ENCODE results near the gene CEP164. TPM values are rescaled to one million over a fixed set of nuclear protein-coding genes. Genes with fewer than 3 reads are reported as not detected.

The CEP164 gene
- total RNA-seq = 10 to 100 TPM; 41.4 to 45.6 TPM

DNA sequence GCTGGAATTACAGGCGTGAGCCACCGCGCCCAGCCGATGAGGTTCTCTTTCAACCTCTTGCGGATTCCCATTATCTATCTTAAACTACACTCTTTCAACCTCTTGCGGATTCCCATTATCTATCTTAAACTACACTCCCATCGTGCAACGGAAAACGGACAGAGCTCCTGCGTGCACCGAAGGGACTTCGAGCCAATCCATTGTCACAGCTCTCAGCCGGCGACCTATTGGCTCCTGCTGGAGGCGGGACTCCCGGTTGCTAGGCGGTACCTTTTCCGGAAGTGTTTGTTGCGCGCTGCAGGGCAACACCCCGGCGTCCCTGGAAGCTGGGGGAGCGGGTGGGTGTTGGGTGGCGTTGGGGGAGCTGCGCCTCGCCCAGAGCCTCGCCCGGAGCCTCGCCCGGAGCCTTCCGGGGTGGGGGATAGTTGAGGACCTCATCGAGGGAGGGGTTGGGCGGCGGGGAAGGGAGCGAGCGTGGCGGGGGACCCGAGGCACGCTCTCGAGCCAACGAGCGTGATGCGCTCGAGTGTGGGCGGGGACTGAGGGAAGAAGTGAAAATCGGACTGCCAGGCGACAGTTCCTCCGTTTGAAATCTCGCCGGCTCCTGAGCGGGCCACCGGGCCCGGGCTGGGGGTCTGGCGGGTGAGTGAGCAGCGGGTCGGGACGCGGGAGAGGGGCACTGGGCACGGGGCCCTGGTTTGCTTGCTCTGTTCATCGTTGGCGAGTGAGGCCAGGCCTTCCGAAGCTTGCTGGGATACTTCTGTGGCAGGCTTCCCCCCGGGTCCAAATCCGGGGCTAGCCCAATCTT lies at the start of gene CEP164:
CEP164 (plus strand) TSS at position 288 of the 808 bp plus-strand sequence. CDS start 10,733 bp downstream, outside the sequence.
- Mint-ChIP-seq H3K27ac (no peak within 1 kb of the TSS), H3K27me3 (peaks cover 4% of the 10 kb centered on the region), H3K4me1 (peaks cover 13% of the 10 kb centered on the region), H3K4me3 (peak within 1 kb of the TSS; percentile 58), H3K36me3 (ENCODE audit: low read depth) (peaks cover 3% of the 10 kb centered on the region), H3K9me3 (no peaks in the 10 kb centered on the region)
- peak; percentile 96 for DNase-seq
- CTCF ChIA-PET = interaction anchor here (0.5 to 3.6 kb wide), 7 partner anchors 11 to 887 kb away, joined by 3 to 22 read pairs (median 3); partner anchors contain the start of genes APOA5 and PCSK7
- POLR2A ChIA-PET = interaction anchor here (0.7 to 5.0 kb wide), 24 partner anchors 8 to 660 kb away, joined by 3 to 55 read pairs (median 4); partner anchors contain the start of genes BACE1, PAFAH1B2, PCSK7 and RNF214

DNA sequence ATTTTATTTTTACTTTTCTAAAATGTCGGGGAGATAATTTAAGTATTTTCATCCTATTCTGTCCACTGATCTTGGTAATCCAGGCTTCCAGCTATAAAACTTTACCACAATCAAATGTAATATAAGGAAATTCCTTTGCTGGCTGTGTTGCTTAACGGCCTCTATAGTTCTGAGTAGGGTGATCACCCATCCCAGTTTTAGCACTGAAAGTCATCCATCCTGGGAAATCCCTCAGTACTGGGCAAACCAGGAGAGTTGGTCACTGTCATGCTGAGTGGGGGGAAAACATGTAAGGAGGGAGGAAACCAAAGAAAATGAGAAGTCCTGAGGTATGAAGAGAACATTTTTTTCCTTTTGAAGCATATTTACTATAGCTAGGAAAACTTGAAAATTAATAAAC lies 49.3 kb upstream of the CEP164 start:
- Mint-ChIP-seq H3K27me3 (no peaks in the 10 kb centered on the region), H3K27ac (peak overlapping the region; percentile 11), H3K4me1 (peaks cover 50% of the 10 kb centered on the region), H3K36me3 (ENCODE audit: low read depth) (peaks cover 41% of the 10 kb centered on the region), H3K4me3 (no peak overlapping the region), H3K9me3 (peaks cover 5% of the 10 kb centered on the region)
- CTCF ChIA-PET = interaction anchor here (0.7 to 1.8 kb wide), 2 partner anchors 47 to 54 kb away, joined by 3 to 5 read pairs; no protein-coding TSS in a partner anchor
- DNase-seq = no peak
- POLR2A ChIA-PET = interaction anchor here (4.7 kb wide), 1 partner anchor 48 kb away, joined by 29 read pairs; the partner anchor contains the start of gene PCSK7

- DNase-seq = no peak
- H3K27ac Mint-ChIP-seq = peak overlapping the region; percentile 94
- H3K27me3 Mint-ChIP-seq = no peaks in the 10 kb centered on the region
- ChIA-PET POLR2A (interaction anchor here (0.7 to 4.7 kb wide), 5 partner anchors 22 to 49 kb away, joined by 3 to 29 read pairs (median 4); partner anchors contain the start of gene PCSK7), CTCF (interaction anchor here (1.8 to 1.9 kb wide), 2 partner anchors 49 to 53 kb away, joined by 5 to 7 read pairs; no protein-coding TSS in a partner anchor)
- no peaks in the 10 kb centered on the region for H3K9me3 Mint-ChIP-seq
- peaks cover 40% of the 10 kb centered on the region for H3K36me3 Mint-ChIP-seq (ENCODE audit: low read depth)
- H3K4me1 Mint-ChIP-seq = peaks cover 45% of the 10 kb centered on the region
- peak overlapping the region; percentile 57 for H3K4me3 Mint-ChIP-seq
Measured at GRCh38 chr11:117279711-117280376, 47.8 kb upstream of the CEP164 start.

DNA sequence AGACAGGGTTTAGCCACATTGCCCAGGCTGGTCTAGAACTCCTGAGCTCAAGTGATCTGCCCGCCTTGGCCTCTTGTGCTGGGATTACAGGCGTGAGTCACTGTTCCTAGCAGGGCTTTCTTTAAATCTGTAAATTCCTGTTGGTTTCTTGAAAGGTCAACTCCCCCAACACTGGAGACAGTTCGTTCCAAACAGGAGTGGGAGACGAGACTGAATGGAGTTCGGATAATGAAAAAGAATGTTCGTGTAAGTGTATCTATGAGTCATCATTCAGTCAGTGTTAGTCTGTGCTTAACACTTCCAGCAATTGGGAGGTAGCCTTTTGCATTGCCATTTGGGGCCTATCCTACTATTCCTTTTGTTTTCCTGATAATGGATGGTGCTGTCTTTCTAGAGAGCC lies 46.5 kb upstream of the CEP164 start:
- H3K36me3 Mint-ChIP-seq (ENCODE audit: low read depth) = peaks cover 32% of the 10 kb centered on the region
- peaks cover 33% of the 10 kb centered on the region for H3K4me1 Mint-ChIP-seq
- ChIA-PET CTCF (interaction anchor here (1.0 to 1.9 kb wide), 2 partner anchors 54 to 65 kb away, joined by 3 to 7 read pairs; no protein-coding TSS in a partner anchor), POLR2A (interaction anchor here (0.9 to 4.7 kb wide), 2 partner anchors 46 to 50 kb away, joined by 3 to 29 read pairs; partner anchors contain the start of genes CEP164 and PCSK7)
- no peak overlapping the region for H3K4me3 Mint-ChIP-seq
- H3K9me3 Mint-ChIP-seq = no peaks in the 10 kb centered on the region
- H3K27ac Mint-ChIP-seq = no peak overlapping the region
- no peaks in the 10 kb centered on the region for H3K27me3 Mint-ChIP-seq
- no peak for DNase-seq

DNA sequence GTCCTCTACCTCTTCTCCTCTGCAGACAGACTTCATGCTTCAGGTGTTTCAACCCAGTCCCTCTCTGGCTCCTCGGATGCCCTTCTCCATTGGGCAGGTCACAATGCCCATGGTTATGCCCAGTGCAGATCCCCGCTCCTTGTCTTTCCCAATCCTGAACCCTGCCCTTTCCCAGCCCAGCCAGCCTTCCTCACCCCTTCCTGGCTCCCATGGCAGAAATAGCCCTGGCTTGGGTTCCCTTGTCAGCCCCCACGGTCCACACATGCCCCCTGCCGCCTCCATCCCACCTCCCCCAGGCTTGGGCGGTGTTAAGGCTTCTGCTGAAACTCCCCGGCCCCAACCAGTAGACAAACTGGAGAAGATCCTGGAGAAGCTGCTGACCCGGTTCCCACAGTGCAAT lies 45.8 kb upstream of the CEP164 start:
- no peaks in the 10 kb centered on the region for H3K27me3 Mint-ChIP-seq
- CTCF ChIA-PET = no interaction called here
- DNase-seq = no peak
- H3K4me1 Mint-ChIP-seq = peaks cover 33% of the 10 kb centered on the region
- no peak overlapping the region for H3K27ac Mint-ChIP-seq
- H3K9me3 Mint-ChIP-seq = no peaks in the 10 kb centered on the region
- POLR2A ChIA-PET = no interaction called here
- H3K4me3 Mint-ChIP-seq = no peak overlapping the region
- H3K36me3 Mint-ChIP-seq (ENCODE audit: low read depth) = peaks cover 37% of the 10 kb centered on the region

GRCh38 chr11:117282956-117283355 lies 44.7 kb upstream of the CEP164 start:
- Mint-ChIP-seq H3K27me3 (no peaks in the 10 kb centered on the region), H3K4me1 (peaks cover 33% of the 10 kb centered on the region), H3K36me3 (ENCODE audit: low read depth) (peaks cover 40% of the 10 kb centered on the region), H3K27ac (no peak overlapping the region), H3K4me3 (no peak overlapping the region), H3K9me3 (no peaks in the 10 kb centered on the region)
- CTCF ChIA-PET = no interaction called here
- POLR2A ChIA-PET = no interaction called here
- DNase-seq = no peak

DNA sequence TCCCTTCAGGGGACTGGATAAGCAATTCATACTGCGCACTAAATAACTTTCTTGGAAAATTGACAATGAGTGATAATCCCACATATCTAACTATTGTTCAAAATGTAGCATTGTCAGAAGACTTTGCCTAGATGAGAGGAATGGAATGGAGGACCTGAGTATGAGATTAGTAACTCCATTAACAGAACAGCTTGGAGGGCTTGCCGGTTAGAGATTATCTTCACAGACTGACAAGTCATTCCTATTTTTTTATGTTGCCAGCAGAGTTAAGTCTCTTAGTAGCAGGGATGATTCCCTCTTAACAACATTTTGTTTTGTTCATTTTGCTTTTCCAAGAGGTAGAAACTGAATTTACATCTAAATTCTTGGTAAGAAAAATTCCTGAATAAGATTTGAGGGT lies 43.6 kb upstream of the CEP164 start:
- Mint-ChIP-seq H3K4me3 (no peak overlapping the region), H3K9me3 (no peaks in the 10 kb centered on the region), H3K36me3 (ENCODE audit: low read depth) (peaks cover 43% of the 10 kb centered on the region), H3K4me1 (peaks cover 29% of the 10 kb centered on the region), H3K27ac (no peak overlapping the region), H3K27me3 (no peaks in the 10 kb centered on the region)
- POLR2A ChIA-PET = no interaction called here
- DNase-seq = no peak
- CTCF ChIA-PET = no interaction called here

DNA sequence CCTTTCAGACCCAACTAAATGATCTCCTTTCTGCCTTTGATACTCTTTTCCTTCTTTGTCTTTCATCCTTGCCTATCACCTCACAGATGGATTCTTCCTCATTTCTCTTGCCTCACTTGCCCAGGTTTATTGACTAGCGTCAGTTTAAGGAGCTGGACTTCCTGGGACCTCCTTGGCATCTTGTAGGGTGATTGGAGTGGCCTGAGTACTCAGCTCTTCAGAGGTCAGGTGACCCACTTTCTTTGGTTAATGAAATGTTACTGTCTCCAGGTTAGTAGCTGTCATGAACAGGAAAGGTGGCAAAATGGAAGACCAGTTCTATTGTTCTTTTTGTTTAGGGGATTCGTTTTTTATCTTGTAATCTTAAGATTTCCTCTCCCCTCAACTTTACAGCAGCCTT lies 41.1 kb upstream of the CEP164 start:
- POLR2A ChIA-PET = no interaction called here
- DNase-seq = no peak
- Mint-ChIP-seq H3K27ac (no peak overlapping the region), H3K9me3 (no peaks in the 10 kb centered on the region), H3K4me1 (peaks cover 6% of the 10 kb centered on the region), H3K36me3 (ENCODE audit: low read depth) (peaks cover 42% of the 10 kb centered on the region), H3K4me3 (no peak overlapping the region), H3K27me3 (no peaks in the 10 kb centered on the region)
- CTCF ChIA-PET = no interaction called here

DNA sequence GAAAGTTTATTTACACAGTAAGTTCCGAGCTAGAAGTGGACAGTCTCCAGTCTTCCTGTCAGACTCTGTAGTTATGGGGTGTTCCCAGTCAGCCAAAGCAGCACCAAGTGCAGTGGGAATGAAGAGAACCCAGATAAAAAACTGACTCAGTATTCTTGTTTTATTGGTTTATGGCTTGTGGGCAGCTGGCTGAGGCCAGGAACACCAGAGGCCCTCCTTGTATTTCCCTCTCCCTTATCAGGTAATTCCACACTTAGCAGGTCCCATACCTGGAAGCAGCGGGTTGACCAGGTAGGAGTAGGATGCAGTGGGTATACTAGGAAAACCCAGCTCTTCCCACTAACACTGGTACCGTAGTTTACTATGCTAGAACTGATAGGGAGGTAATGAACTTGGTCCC lies 40.0 kb upstream of the CEP164 start:
- H3K27me3 Mint-ChIP-seq = no peaks in the 10 kb centered on the region
- no peak overlapping the region for H3K27ac Mint-ChIP-seq
- H3K4me1 Mint-ChIP-seq = peaks cover 4% of the 10 kb centered on the region
- H3K9me3 Mint-ChIP-seq = no peaks in the 10 kb centered on the region
- POLR2A ChIA-PET = no interaction called here
- peaks cover 32% of the 10 kb centered on the region for H3K36me3 Mint-ChIP-seq (ENCODE audit: low read depth)
- DNase-seq = no peak
- CTCF ChIA-PET = interaction anchor here (1.2 kb wide), 1 partner anchor 40 kb away, joined by 3 read pairs; the partner anchor contains the start of gene CEP164
- H3K4me3 Mint-ChIP-seq = no peak overlapping the region

DNA sequence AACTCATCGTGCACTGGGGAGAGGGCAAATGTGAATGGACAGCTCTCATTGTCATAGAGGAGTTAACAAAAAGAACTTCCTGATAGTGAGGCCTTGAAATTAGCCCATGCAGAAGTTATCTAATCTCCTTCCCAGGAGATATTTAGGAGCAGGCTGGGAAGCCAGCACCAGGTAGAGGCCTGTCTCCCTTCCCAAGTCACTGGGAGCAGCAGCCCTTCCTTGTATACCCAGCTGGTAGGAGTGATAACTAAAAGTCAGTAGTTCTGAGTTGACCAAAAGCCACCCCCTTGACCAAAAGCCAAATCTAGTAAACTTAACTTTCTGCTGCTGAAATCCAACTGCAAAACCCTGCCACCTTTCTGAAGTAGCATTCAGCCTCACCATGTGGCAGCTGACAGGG lies 37.9 kb upstream of the CEP164 start:
- Mint-ChIP-seq H3K9me3 (no peaks in the 10 kb centered on the region), H3K4me1 (peaks cover 4% of the 10 kb centered on the region), H3K4me3 (no peak overlapping the region), H3K36me3 (ENCODE audit: low read depth) (peaks cover 19% of the 10 kb centered on the region), H3K27me3 (no peaks in the 10 kb centered on the region), H3K27ac (no peak overlapping the region)
- DNase-seq = no peak
- ChIA-PET CTCF (no interaction called here), POLR2A (no interaction called here)

- no peak for DNase-seq
- Mint-ChIP-seq H3K9me3 (no peaks in the 10 kb centered on the region), H3K36me3 (ENCODE audit: low read depth) (peaks cover 16% of the 10 kb centered on the region), H3K27me3 (no peaks in the 10 kb centered on the region), H3K4me1 (peaks cover 4% of the 10 kb centered on the region), H3K4me3 (no peak within 1 kb of the TSS), H3K27ac (no peak within 1 kb of the TSS)
- ChIA-PET POLR2A (no interaction called here), CTCF (interaction anchor here (0.7 kb wide), 1 partner anchor 1346 kb away, joined by 3 read pairs; no protein-coding TSS in a partner anchor)
Measured at GRCh38 chr11:117290809-117291396, 36.8 kb upstream of the CEP164 start, which contains the start of gene BACE1-AS. BACE1-AS (plus strand) TSS chr11:117291346.

GRCh38 chr11:117292616-117293015 lies 35.0 kb upstream of the CEP164 start:
- H3K36me3 Mint-ChIP-seq (ENCODE audit: low read depth) = peaks cover 9% of the 10 kb centered on the region
- no peak overlapping the region for H3K4me3 Mint-ChIP-seq

More at GRCh38 chr11:117292616-117293015, 35.0 kb upstream of the CEP164 start:
- DNase-seq = no peak
- ChIA-PET CTCF (interaction anchor here (0.7 kb wide), 1 partner anchor 66 kb away, joined by 3 read pairs; no protein-coding TSS in a partner anchor), POLR2A (no interaction called here)
- H3K9me3 Mint-ChIP-seq = no peaks in the 10 kb centered on the region
- peaks cover 4% of the 10 kb centered on the region for H3K4me1 Mint-ChIP-seq
- H3K27me3 Mint-ChIP-seq = no peaks in the 10 kb centered on the region
- H3K27ac Mint-ChIP-seq = no peak overlapping the region

Data from activated CD4-positive, alpha-beta memory T cell treated with anti-CD3 and anti-CD28 coated beads, Interleukin-2, amount 10 ng/mL, durations not matched to agents 7 days and 5 days (primary cell).